GM18858 (cell line): ENCODE results near the gene CTNNA1.

Experiments
- ATAC-seq: cut with Tn5 transposase; IDR thresholded peaks from one replicate; pipeline ENCODE4 v1.9.1; 2021; ENCODE audit not compliant: unreplicated experiment

Gene CTNNA1

DNA sequence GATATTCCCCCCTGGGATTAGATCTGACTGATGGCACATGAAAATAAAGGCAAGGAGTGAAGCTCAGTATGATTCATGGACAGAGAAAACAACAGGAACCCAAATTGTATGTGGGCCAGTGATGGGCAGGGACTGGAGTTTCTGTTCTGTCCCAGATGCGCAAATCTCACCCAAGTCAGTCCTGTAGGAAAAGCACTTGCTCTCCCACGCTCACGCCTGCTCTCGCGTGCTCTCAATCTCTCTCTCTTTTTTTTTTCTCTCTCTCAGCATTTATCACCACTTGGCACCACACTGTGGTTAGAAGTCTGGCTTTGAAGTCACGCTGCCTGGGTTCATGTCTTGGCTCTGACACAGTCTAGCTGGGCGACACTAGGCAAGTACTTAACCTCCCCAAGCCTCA, 228.4 kb downstream of the CTNNA1 start:
- ATAC-seq: no peak

GRCh38 chr5:138983984-138984383, 230.8 kb downstream of the CTNNA1 start:
- no peak for ATAC-seq
